GM18951 (cell line): ENCODE measurements around the gene ZNF584.

ENCODE experiments used
- POLR2A ChIP-seq: IDR thresholded peaks from 4 replicates; pipeline ENCODE4 v1.6.1; 2011; ENCODE audit warnings: mild to moderate bottlenecking; ENCODE audit not compliant: insufficient read length, insufficient read depth; ENCODE audit errors: extremely low read depth
- in situ Hi-C: fragments of 300-500 bp; cut with MboI; formaldehyde crosslinking; loops from one replicate; pipeline ENCODE4 v1.12.0; 2022; ENCODE audit warnings: low sequenced_read_pairs, mixed read lengths, inconsistent platforms; ENCODE audit not compliant: unreplicated experiment

Gene ZNF584

DNA sequence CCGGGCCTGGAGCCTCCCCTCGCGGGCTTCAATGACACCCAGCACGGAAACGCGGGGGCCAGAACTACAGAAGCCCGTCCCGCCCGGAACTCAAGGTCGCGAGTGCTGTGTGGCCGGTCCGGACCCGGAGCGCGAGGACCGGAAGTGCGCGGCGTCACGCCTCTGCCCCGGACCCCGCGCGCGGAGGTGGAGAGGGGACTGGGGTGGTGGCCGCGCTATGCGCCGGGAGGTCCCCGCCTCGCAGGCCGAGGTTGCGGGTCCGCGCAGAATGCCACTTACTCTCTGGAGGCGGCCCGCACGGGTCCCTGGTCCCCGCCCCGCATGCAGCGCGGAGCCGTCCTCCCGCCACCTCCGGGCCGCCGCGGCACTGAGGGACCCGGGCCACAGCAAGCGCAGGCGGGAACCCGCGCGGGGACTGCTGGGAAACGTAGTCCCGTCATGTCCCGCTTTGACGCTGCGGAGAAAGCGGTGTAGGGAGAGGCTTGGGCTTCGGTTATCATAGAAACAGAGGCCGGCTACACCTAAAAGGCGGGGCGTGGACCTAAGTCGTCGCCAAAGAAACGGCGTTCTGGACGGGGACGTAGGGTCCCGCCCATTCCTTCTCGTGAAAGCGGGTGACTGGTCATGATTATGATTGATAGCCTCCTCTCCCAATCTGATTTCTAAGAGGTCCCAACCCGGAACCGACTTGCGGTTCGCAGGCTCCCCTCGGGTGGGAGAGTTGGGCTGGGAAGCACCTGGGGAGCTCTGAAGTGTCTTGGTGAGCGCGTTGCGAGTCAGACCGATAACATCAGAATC, 27.6 kb upstream of the ZNF584 start, which contains the start of gene ZNF837:
Gene ZNF837, minus strand, starts transcription at position 369 of the 798 bp plus-strand sequence. CDS start 11,698 bp downstream, outside the sequence.
- in situ Hi-C loops = no loop called here
- TF ChIP-seq POLR2A = peak; percentile 86

DNA sequence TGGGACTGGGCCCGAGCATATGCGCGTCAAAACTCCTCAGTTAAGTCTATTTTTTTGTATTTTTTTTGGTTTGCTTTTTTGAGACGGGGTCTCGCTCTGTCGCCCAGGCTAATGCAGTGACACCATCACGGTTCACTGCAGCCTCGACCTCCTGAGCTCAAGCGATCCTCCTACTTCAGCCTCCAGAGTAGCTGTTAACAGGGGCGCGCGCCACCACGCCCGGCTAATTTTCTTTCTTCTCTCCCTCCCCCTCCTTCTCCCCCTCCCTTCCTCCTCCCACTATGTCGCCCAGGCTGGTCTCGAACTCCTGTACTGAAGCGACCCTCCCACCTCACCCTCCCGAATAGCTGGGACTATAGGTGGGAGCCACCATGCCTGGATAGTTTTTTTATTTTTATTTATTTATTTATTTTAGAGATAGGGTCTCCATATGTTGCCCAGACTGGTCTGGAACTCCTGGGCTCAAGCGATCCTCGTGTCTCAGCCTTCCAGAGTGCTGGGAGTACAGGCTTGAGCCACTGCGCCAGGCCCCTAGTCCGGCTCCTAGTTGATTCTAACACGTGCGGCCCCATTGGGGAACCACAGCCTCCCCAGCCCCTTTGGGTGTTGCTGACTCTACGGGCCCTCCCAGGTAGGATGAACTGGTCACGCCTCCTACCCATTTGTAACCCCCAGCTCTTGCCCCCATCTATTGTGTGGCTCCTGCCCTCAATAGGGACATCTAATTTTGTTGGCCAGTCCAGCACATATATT, 26.8 kb upstream of the ZNF584 start:
- in situ Hi-C loops = no loop called here

DNA sequence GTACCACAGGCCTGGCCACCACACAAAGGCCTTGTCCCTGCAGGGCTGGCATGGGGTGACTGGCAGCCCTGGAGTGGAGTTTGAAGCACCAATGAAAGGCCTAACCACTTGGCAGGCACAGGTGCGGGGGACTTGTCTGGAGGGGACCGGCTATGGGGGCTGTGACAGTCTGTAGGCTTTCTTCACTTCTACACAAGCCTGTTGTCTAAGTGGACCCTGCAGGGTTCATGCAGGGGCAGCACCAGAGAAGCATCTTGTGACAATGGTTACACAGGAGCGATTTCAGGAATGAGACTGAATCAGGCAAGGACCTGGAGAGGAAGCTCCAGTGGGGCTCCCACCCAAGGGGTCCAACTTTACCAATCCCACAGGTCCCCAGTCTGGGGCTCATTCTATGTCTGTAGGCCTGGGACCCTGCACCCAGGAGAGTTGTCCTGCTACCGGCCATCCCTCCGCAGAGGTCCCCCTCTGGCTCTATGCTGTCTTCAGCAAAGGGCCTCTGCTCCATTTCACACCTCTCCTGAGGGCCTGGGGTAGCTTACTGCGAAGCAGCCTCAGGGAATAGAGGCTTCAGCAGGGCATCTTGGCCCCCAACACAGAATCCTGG, 25.3 kb upstream of the ZNF584 start:
- no peak for TF ChIP-seq POLR2A
- in situ Hi-C loops = no loop called here

More for the DNA sequence above, 26.8 kb upstream of the ZNF584 start:
- TF ChIP-seq POLR2A = no peak

GRCh38 chr19:58385313-58385890, 23.0 kb upstream of the ZNF584 start:
- no peak for TF ChIP-seq POLR2A
- in situ Hi-C loops = no loop called here

GRCh38 chr19:58385891-58386575, 22.4 kb upstream of the ZNF584 start:
- in situ Hi-C loops = no loop called here
- peak; percentile 41 for TF ChIP-seq POLR2A

DNA sequence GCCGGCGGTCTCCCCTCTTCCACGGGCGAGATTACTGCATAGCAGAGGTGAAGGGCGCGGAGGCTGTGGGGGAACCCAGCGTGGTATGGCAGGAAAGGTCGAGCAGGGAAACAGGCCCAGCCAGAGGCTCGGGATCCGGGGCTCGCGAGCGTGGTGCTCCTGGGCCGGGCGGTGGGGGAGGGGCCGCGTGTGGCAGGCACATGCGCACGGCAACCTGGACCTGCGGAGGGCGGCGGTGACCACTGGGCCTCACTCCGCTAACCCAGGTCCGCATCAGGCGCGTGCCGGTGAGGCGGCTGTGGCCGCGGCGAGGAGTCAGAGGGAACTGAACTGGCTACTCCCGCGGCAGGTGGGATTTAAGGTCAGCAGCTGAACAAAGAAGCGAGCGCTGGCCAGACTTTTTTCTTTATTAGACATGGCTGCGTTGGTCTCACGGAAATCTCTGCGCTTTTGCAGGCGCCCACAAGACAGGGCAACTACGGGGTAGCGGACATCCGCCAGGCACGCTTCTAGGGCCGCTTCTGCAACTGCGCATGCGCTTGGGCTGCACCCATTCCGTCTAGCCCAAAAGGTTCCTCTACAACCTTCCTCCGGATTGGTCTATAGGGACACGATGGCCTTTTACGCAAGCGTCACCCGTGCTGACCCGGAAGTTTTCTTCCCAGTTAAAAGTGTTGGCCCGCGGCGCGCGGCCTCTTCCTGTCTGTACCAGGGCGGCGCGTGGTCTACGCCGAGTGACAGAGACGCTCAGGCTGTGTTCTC, 21.7 kb upstream of the ZNF584 start, which contains the start of gene RPS5:
Gene RPS5, plus strand, starts transcription at position 694 of the 762 bp plus-strand sequence. CDS start 869 bp downstream, outside the sequence.
- TF ChIP-seq POLR2A = peak; percentile 97
- in situ Hi-C loops = no loop called here

GRCh38 chr19:58387338-58388174, 20.9 kb upstream of the ZNF584 start:
- no peak for TF ChIP-seq POLR2A

DNA sequence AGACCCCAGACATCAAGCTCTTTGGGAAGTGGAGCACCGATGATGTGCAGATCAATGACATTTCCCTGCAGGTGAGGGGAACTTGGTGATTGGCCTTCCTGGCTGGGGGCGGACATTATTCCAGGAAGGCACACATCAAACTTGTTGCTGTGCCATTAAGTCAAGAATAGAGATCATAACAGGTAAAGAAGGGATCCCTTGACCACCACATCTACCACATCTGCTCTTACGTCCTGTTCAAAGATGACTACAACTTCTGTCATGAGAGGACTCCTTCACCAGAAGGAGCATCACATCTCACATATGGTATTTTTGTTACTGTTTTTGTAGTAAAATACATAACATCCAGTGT, 20.3 kb upstream of the ZNF584 start:
- in situ Hi-C loops = no loop called here
- no peak for TF ChIP-seq POLR2A

More at GRCh38 chr19:58387338-58388174, 20.9 kb upstream of the ZNF584 start:
- in situ Hi-C loops = no loop called here

GRCh38 chr19:58392945-58393724, 15.3 kb upstream of the ZNF584 start:
- no peak for TF ChIP-seq POLR2A
- in situ Hi-C loops = no loop called here

DNA sequence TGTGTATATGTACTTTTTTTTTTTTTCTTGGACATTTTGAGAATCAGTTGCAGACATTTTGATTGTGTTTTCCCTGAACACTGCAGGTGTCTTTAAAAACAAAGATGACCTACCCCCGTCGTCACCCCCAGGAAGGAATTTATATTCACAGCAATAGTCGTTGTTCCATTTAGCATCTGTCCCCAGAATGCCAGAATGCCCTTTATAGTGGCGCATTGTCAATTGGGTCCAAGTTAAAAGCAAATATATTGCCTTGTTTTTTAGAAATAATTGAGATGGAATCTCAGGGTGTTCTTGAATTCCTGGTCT, 14.8 kb upstream of the ZNF584 start:
- in situ Hi-C loops = no loop called here
- TF ChIP-seq POLR2A = no peak

- in situ Hi-C loops = no loop called here
- no peak for TF ChIP-seq POLR2A
Measured at GRCh38 chr19:58394821-58395219, 13.6 kb upstream of the ZNF584 start.
